C4-2B (cell line): Measurements from ENCODE around the gene SNX5.

ENCODE experiments used
- CTCF ChIP-seq: fragments of 450-650 bp; conservative IDR thresholded peaks from 2 replicates; pipeline ENCODE4 v1.5.1; 2017; ENCODE audit warnings: mild to moderate bottlenecking
- ZFX ChIP-seq: fragments of 450-650 bp; IDR thresholded peaks from 2 replicates; pipeline ENCODE4 v1.6.1; 2017

DNA sequence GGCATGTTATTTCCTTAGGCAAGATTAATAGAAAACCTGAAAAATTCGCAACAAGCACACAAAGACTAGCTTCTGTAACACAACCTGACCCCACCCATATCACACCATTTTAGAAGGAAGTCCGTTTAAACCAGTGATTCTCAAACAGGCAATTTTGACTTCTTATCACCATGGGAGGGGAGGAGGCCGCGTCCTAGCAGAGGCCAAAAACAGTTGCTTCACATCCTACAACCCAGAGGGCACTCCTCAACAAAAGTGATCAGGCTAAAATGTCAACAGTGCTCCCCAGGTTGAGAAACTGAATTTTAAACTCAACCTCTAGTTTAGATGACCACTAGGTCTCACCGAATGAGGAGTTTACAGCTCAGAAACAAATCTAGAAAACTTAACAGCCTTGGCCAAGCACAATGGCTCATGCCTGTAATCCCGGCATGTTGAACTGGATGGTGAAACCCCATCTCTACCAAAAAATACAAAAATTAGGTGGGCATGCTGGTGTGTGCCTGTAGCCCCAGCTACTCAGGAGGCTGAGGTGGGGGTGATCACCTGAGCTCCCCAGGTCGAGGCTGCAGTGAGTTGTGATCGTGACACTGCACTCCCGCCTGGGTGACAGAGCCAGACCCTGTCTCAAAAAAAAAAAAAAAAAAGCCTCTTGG is 3.4 kb downstream of the SNX5 start:
- TF ChIP-seq CTCF, result no peak
- no peak for TF ChIP-seq ZFX
